Muscle layer of colon (tissue), 2 donors: ENCODE results near the gene SEC14L3.
"Not testable (repeated sequence)": the region's sequence is repeated elsewhere in the genome, so short reads cannot be mapped to it uniquely, and the experiment has no call there.

ENCODE experiments used
- H3K27ac ChIP-seq: one replicate; pipeline ENCODE4 v1.7.0; 2013; ENCODE audit warnings: low read depth, mild to moderate bottlenecking, low read length, moderate library complexity
- H3K27me3 ChIP-seq, 2 donors: one replicate each; pipeline ENCODE4 v1.7.0; 2013; ENCODE audit warnings: low read length in 2 of 2, mild to moderate bottlenecking in 2 of 2; ENCODE audit not compliant: insufficient read depth in 2 of 2, control insufficient read depth in 1 of 2
- H3K36me3 ChIP-seq: one replicate; pipeline ENCODE4 v1.7.0; 2013; ENCODE audit warnings: mild to moderate bottlenecking, low read length; ENCODE audit not compliant: insufficient read depth
- H3K4me1 ChIP-seq: one replicate; pipeline ENCODE4 v1.7.0; 2013; ENCODE audit warnings: mild to moderate bottlenecking, low read length; ENCODE audit not compliant: insufficient read depth
- H3K4me3 ChIP-seq, 2 donors: one replicate each; pipeline ENCODE4 v1.7.0; 2013; ENCODE audit warnings: low read length in 2 of 2, low read depth in 1 of 2, mild to moderate bottlenecking in 1 of 2, moderate library complexity in 1 of 2
- H3K9ac ChIP-seq: one replicate; pipeline ENCODE4 v1.7.0; 2013; ENCODE audit warnings: low read length
- H3K9me3 ChIP-seq: one replicate; pipeline ENCODE4 v1.7.0; 2013; ENCODE audit warnings: mild to moderate bottlenecking, low read length
- donor health status: abdominal sarcoma.
- donor health status: Adenocarcinoma of cecum.

Gene SEC14L3

DNA sequence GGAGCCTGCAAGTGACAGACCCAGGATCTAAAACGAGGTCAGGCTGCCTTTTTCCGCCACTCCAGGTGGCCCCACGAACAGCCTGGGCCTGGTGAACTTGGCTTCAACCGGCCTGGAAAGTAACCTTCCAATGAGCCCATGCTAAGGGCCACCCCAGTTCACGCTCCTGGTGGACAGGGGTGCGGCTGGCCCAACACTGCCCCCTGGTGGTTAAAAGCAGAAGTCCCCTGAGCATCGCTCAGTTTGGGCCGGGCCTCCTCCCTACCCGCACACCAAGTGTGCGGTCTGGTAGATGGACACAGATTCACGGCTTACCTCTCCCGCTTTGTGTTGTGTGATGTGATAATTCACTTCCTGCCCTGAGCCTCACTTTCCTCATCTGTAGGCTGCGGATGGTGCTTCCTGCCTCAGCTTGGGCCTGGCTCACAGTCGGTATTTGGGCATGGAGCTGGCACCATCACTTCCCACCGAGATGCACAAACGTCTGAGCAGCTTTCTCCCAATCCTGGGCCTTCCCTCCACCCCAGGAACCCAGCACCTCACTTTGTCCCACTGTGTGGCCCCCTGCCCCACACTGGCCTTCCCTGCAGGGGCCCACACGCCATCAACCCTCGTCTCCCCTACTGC, 13.7 kb upstream of the SEC14L3 start:
- H3K27ac ChIP-seq, result no peak overlapping the region
- H3K9ac ChIP-seq, result no peak overlapping the region
- no peaks in the 10 kb centered on the region for H3K27me3 ChIP-seq
- H3K4me1 ChIP-seq, result no peaks in the 10 kb centered on the region
- no peaks in the 10 kb centered on the region for H3K9me3 ChIP-seq
- no peaks in the 10 kb centered on the region for H3K36me3 ChIP-seq
- H3K4me3 ChIP-seq, result no peak overlapping the region

DNA sequence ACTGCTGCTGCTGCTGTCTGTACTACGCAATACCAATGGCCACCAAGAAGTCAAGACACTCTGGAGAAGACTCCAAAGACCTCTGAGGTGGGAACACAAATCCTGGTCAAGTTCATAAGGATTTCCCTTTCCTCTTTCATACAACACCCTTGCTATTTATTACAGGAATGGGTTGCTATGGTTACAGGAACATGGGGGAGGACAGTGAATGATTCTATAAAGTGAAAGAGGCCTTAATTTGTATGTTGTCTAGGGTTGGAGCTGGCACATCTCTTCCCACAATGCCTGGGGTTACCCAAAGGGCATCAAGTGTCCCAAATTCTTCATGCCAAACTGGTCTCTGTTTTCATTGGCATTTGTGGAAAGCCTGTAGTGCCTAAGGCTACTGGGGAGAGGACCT, 11.4 kb upstream of the SEC14L3 start:
- Histone ChIP-seq H3K4me1 (no peaks in the 10 kb centered on the region), H3K27ac (no peak overlapping the region), H3K36me3 (no peaks in the 10 kb centered on the region), H3K9ac (no peak overlapping the region), H3K27me3 (no peaks in the 10 kb centered on the region), H3K9me3 (no peaks in the 10 kb centered on the region), H3K4me3 (no peak overlapping the region)

DNA sequence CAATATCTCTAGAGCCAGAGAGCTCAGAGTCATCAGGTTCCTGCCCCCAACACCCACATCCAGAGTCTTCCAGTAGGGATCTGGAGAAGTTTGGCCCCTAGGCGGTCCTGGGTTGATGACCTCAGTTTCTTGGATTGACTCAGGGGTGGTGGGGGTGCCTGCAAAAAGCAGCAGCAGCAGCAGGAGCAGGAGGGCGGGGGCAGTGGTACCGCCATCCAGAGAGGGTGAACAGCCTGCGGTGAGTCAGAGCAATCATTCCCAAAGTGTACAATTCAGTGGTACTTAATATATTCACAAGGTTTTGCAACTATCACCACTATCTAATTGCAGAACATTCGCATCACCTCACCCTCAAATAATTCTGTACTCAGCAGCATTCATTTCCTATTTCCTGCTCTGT, 9.9 kb upstream of the SEC14L3 start:
- no peak overlapping the region for H3K9ac ChIP-seq
- no peaks in the 10 kb centered on the region for H3K27me3 ChIP-seq
- no peaks in the 10 kb centered on the region for H3K4me1 ChIP-seq
- no peak overlapping the region for H3K4me3 ChIP-seq
- H3K27ac ChIP-seq, result no peak overlapping the region
- H3K9me3 ChIP-seq, result no peaks in the 10 kb centered on the region
- H3K36me3 ChIP-seq, result no peaks in the 10 kb centered on the region

DNA sequence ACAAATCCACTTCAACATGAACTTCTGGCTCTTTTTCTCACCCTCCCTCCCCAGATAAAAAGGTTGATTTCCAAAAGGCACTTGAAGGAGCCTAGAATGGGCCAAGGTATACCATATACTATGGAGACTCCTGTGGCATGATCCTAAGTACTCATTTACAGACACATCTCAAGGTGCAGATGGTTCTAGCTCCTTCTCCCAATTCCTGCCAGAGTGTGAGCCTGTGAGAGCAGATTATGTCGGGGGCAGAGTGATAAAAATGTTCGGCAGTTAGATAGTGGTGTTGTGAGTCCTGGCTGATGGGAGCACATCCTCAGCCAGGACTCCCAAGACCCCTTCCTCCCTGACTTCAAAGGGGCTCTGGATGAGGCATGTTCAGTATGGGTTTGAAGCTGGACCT, 8.2 kb upstream of the SEC14L3 start:
- Histone ChIP-seq H3K27ac (no peak overlapping the region), H3K4me3 (no peak overlapping the region), H3K9me3 (no peaks in the 10 kb centered on the region), H3K9ac (no peak overlapping the region), H3K36me3 (no peaks in the 10 kb centered on the region), H3K27me3 (no peaks in the 10 kb centered on the region), H3K4me1 (no peaks in the 10 kb centered on the region)

DNA sequence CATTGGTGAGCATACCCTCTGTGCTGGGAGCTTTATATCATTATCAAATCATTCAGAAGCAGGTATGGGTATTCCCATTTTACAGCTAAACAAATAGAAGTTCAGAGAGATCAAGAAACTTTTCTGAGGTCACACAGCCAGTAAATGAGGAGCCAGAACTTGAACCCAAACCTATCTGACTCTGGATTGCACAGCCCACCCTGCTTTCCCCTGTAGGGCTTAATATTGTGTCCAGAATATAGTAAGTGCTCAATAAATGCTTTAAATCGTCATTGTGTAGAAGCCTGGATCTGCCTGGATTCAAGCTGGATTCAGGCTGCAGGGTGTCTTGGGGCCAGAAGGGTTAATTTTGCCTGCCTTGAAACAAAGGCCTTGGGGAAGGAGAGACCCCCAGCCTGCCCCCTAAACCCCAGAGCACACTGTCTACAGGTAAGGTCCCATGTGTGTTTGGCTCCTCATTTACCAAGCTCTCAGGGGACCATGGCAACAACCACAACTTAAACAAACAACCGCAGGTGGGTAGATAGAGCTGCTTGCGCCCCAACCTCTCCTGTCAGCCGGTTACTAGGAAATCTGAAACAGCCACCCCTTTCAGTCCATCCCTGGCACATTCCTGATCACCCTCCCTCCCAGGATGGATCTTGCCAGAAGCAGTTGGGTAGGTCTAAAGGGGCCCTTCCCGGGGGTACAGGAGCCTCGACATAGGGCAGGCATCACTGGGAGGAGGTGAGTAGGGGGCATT, 3.0 kb upstream of the SEC14L3 start:
- Histone ChIP-seq H3K9ac (no peak overlapping the region), H3K9me3 (no peaks in the 10 kb centered on the region), H3K4me3 (no peak overlapping the region), H3K27ac (no peak overlapping the region), H3K27me3 (peaks cover 0 to 7% of the 10 kb centered on the region in 2 donors), H3K36me3 (no peaks in the 10 kb centered on the region), H3K4me1 (no peaks in the 10 kb centered on the region)

DNA sequence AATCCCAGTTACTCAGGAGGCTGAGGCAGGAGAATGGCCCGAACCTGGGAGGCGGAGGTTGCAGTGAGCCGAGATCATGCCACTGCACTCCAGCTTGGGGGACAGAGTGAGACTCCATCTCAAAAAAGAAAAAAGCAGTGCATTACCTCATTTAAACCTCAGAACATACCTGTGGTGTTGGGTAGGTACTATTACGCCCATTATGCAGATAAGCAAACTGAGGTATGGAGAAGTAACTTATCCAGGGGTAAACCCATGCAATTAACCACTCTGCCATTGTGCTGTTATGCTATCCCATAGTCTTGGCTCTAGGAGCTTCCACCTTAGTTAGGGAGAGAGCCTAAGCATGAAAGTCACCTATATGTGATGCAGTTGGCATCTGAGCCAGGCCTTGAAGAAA, 2.3 kb upstream of the SEC14L3 start:
- Histone ChIP-seq H3K4me3 (no peak overlapping the region), H3K9ac (no peak overlapping the region), H3K4me1 (no peaks in the 10 kb centered on the region), H3K27ac (no peak overlapping the region), H3K27me3 (peaks cover 0 to 7% of the 10 kb centered on the region in 2 donors), H3K9me3 (no peaks in the 10 kb centered on the region), H3K36me3 (no peaks in the 10 kb centered on the region)

DNA sequence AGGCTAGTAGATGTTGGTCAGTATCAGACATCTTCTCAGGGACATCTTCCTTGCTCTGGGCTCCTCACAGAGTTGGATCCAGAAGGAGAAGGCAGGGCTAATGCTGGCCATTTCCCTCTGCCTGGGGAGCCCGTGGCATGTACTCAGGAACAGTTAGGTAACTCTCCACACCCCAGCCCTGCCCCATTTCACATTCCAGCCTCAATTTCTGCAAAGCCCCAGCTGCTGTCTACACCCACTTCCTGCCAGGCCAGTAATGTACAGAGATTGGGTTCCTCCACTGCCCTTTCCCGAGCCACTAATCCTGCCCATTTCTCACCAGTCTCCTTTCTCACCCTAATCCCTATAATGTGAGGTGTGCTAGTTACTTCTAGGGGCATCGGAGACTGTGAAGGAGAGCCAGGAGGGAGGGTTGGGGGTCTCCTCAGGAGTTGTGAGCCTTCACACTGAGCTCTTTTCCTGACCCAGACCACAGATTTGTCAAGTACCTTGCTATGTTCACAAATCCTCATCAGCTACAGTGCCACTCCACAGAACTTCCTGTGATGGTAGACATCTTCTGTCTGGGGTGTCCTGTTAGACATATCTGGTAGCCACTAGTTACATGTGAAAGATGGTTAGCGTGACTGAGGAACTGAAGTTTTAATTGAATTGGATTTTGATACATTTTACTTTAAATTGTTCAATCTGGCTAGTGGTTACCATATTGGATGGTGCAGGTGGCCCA, 1.3 kb upstream of the SEC14L3 start:
- Histone ChIP-seq H3K27me3 (peaks cover 0 to 7% of the 10 kb centered on the region in 2 donors), H3K9me3 (no peaks in the 10 kb centered on the region)

DNA sequence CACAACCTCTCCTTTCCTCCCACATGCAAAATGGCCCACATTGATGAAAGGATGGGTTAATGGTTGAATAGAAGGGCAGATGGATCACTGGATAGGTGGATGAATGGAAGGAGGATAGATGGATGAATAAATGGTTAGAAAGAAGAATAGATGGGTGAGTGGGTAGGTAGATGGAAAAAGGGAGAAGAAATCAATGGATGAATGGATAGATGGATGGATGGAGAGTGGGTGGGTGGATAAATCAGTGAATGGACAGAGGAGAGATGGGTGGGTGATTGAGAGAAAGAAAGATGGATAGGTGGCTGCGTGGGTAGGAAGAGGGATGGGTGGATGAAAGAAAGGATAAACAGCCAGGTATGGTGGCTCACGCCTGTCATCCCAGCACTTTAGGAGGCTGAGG, 1.2 kb downstream of the SEC14L3 start:
- no peaks in the 10 kb centered on the region for H3K36me3 ChIP-seq
- H3K4me1 ChIP-seq, result no peaks in the 10 kb centered on the region
- H3K9ac ChIP-seq, result no peak overlapping the region
- no peak overlapping the region for H3K4me3 ChIP-seq
- H3K9me3 ChIP-seq, result no peaks in the 10 kb centered on the region
- no peak overlapping the region for H3K27ac ChIP-seq
- peaks cover 0 to 7% of the 10 kb centered on the region in 2 donors for H3K27me3 ChIP-seq

More for the DNA sequence above, 1.3 kb upstream of the SEC14L3 start:
- Histone ChIP-seq H3K4me1 (no peaks in the 10 kb centered on the region), H3K9ac (no peak overlapping the region), H3K36me3 (no peaks in the 10 kb centered on the region), H3K4me3 (no peak overlapping the region), H3K27ac (no peak overlapping the region)

DNA sequence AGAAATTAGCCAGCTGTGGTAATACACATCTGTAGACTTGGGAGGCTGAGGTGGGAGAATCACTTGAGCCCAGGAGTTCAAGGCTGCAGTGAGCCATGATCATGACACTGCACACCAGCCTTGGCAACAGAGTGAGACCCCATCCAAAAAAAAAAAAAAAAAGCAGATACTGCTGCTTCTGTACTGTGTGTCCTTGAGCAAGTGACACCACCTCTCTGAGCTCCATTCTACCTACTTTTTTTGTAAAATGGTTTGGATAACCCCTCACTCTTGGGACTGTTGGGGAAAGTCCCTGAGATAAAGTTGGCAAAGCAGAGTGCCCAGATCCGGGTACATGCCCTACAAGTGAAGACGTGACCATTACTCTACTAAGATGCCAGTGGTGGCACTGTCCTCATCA, 2.7 kb downstream of the SEC14L3 start:
- Histone ChIP-seq H3K4me1 (no peaks in the 10 kb centered on the region), H3K4me3 (no peak overlapping the region), H3K27me3 (peaks cover 0 to 7% of the 10 kb centered on the region in 2 donors), H3K36me3 (no peaks in the 10 kb centered on the region), H3K27ac (no peak overlapping the region), H3K9me3 (no peaks in the 10 kb centered on the region), H3K9ac (no peak overlapping the region)

DNA sequence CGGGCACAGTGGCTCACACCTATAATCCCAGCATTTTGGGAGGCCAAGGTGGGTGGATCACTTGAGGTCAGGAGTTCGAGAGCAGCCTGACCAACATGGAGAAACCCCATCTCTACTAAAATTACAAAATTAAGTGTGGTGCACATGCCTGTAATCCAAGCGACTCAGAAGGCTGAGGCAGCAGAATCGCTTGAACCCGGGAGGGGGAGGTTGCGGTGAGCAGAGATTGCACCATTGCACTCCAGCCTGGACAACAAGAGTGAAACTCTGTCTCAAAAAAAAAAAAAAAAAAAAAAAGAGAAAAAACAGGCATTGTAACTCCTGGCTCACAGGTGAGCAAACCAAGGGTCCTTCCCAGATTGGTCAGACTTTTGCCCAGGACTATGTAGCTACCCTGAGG, 11.3 kb downstream of the SEC14L3 start:
- not testable (repeated sequence) for H3K4me1 ChIP-seq, H3K27me3 ChIP-seq, H3K36me3 ChIP-seq, H3K4me3 ChIP-seq, H3K9me3 ChIP-seq, H3K27ac ChIP-seq, H3K9ac ChIP-seq

DNA sequence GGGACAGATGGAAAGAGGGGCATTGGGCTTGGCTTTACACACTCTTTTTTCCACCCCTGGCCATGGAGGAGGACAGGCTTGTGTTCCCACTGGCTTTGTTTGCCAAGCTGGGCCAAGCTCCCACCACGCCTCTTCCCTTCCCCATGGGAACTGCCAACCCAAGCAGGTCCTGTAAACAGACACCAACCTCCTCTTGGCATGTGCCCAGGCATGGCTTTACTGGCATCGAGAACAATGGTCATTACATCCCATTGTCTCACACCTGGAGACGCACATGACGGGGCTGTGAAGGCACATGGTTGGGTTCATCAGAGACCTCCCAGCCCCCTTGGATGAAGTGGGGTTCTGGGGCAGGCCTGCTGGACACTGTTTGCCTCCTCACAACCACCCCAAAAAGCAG, 11.7 kb downstream of the SEC14L3 start:
- no peak overlapping the region for H3K4me3 ChIP-seq
- H3K27ac ChIP-seq, result no peak overlapping the region
- no peaks in the 10 kb centered on the region for H3K36me3 ChIP-seq
- H3K9ac ChIP-seq, result no peak overlapping the region
- H3K4me1 ChIP-seq, result no peaks in the 10 kb centered on the region
- H3K9me3 ChIP-seq, result no peaks in the 10 kb centered on the region
- no peaks in the 10 kb centered on the region for H3K27me3 ChIP-seq
